Measurements from ENCODE around the gene PAFAH2.

PAFAH2 gene

DNA sequence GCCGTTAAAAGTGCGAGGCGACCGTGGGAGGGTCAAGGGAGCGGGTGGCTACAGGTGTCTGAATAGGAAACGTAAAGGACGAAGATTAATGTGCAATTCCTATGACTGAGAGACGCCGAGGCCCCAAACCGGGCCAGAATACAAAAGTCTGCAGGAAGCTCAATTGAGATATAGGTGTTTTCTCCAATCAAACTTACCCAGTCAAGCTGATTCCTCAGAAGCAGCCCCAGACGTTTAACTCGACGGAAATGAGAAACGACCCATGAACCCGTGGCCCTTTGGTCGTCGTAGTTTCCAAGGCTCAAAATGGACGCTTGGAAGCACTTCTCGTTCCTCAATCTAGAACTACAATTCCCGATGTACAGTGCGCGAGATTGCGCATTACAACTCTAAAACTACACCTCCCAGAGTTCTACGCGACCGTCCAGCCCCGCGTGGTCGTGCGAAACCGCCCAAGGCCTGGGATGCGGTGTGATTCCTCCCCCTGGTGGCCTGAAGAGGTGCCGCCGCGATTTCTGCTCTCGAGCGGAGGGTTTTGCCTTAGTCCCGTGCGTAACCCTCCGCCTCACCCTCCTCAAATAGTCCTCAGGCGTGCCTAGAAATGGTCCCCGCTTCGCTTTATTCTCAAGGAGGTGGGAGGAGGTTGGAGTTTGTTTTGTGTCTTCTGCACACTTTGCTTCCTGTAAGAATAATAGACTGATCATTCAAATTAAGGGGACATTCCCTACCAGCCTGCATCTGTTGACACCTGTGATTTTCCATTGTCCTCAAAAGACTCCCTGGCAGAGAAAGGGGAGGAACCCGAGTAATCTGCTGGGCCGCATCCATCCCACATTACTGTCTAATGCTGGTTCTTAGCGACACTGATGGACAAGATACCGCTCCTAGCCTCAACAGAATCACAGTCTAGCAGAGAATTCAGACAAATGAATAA lies at the start of gene PAFAH2:
TSS of gene PAFAH2 (minus strand) at position 236 of the 934 bp plus-strand sequence. CDS start 7,247 bp downstream, outside the sequence.
- no peak for TF ChIP-seq GATA3 (IDR thresholded peaks at IDR 0.05; ENCODE audit: low read depth, low read length)
- peak; percentile 53; the same call in 1 of the 2 replicates for TF ChIP-seq GATA2 (IDR thresholded peaks at IDR 0.05; ENCODE audit: low read depth, low read length)

DNA sequence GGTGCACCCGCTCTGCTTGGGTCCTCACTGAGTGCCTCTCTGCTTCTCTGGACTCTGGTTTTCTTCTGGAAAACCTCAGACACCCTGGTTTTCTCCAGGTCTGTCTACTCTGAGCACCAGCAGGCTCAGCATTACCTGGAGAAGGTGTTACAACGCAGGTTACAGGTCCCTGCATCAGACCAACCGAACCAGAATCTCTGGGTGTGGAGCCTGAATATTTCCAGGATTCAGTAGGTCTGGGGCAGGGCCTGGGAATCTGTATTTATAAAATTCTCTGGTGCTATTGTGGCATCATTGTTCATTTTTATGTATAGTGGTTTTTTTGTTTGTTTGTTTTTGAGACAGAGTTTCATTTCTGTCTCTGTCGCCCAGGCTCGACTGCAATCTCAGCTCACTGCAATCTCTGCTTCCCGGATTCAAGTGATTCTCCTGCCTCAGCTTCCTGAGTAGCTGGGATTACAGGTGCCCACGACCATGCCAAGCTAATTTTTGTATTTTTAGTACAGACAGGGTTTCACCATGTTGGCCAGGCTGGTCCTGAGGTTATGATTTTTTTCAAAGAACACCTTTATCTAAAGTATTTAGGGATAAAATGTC lies 49.5 kb upstream of the PAFAH2 start:
- TF ChIP-seq GATA3 (IDR thresholded peaks at IDR 0.05; ENCODE audit: low read depth, low read length) (no peak), GATA2 (IDR thresholded peaks at IDR 0.05; ENCODE audit: low read depth, low read length) (no peak)

DNA sequence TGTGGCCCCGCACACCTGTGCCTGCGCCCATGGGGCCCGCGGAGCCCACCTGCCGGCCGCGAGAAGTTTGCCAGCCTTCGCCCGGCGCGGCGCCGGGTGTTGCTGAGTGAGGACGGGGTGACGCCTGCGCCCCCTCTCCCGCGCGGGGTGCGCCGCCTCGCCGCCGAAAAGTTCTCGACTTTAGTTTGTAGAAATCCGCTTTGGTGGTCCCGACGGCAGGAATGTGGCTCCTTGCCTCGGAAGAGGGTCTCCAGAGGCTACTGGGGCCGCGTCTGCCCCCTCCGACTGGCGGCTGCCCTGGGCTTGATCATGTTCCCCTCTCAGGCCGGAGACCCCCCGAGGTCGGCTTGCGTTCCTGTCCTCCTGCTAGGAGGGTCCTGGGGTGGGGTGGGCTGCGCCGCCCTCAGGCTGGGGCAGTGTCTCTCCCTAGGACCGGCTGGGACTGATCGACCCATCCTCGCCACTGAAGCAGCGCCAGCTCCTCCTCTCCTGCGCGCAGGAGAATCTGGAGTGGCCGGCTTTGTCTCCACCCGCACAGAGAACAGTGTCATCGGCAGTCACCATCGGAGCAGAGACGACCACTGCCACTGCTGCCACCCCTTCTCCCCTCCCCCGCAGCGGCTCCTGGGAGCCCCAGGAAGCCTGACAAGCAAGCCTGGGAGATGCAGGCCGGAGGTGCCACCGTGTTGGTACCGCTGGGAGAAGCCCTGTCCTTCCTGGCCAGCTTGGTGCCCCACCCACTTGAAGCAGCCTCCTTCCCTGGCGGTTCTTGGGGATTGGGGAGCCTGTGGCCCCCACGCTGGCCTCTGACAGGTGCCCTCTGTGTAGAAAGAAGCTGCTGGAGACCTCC lies 48.6 kb upstream of the PAFAH2 start:
- TF ChIP-seq GATA3 (IDR thresholded peaks at IDR 0.05; ENCODE audit: low read depth, low read length) (no peak), GATA2 (IDR thresholded peaks at IDR 0.05; ENCODE audit: low read depth, low read length) (no peak)

DNA sequence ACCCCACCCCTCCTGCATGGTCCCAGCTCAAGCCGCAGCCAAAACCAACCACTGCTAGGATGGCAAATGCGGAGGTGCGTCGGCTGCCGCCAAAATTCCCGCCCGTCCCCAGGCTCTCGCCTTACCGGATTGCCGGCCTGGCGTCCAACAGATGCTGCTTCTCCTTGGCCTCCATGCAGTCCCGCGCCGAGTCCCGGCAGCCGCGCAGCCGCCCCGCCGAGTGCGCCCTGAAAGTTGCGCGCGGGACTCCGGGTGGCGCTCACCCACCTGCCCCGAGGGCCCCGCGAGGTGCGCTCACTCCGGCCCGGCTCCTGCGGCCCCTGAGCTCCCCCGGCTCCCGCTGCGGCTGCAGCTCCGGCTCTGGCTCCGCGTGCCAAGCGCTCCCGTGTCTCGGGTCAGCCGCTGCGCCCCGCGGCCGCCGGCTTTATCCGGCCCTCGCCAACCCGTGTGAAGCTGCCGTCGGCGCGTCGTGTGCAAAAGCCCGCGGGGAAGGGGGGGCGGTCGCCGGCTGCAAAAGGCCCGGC lies 47.9 kb upstream of the PAFAH2 start, which contains the start of gene SLC30A2:
TSS of gene SLC30A2 (minus strand) at position 397 of the 524 bp plus-strand sequence. CDS start at position 175, 222 bp downstream.
- TF ChIP-seq GATA3 (IDR thresholded peaks at IDR 0.05; ENCODE audit: low read depth, low read length) (no peak), GATA2 (IDR thresholded peaks at IDR 0.05; ENCODE audit: low read depth, low read length) (no peak)

DNA sequence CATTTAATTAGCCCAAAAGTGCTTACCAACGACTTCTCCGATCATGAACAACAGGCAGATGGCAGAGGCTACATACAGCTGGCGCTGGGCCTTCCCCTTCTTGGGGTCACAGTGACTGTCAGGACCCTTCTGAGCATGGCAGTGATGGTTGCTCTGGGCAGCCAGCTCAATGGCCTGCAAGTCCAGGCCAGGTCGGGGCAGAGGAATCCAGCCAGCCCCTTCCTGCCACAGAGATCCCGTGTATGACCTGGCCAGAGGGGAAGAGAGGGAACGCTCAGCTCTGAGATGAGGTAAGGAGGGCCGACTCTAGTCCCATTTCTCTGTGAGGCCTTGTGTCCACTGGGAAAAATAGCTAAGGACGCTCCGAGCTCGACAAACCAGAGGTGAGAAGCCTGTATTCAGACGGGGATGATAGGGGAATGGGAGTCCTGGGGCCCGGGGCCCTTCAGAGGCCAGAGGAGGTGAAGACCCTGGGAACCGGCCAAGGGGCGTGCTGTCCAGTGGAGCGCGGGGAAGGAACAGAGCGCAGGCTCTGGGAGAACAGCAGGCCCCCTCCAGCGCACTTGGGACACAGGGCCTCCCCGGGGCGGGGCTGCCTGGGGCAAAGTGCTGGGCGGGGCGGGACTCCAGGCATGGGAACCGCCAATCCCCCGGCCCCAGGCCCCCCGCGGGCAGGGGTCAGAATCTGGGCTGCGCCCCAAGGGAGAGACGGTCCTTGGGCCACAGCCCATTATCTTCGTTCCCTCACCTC lies 47.3 kb upstream of the PAFAH2 start:
- TF ChIP-seq GATA2 (IDR thresholded peaks at IDR 0.05; ENCODE audit: low read depth, low read length) (no peak), GATA3 (IDR thresholded peaks at IDR 0.05; ENCODE audit: low read depth, low read length) (no peak)

DNA sequence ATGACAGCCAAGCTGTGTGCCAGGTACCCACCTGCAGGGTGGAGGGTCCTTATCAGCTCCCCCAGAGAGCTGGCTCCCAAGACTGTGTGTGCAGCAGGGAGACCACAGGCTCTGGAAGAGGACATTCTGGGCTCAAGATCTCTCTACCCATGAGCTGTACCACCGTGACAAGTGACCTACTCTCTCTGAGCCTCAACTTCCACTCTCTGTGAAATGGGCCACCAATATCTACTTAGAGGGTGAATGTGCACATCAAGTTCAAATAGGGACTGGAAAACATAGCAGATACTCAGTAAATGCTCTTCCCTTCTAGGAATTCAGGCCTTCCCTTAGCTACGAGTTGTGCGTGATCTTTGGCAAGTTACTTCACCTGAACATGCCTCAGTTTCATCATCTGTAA lies 46.6 kb upstream of the PAFAH2 start:
- TF ChIP-seq GATA2 (IDR thresholded peaks at IDR 0.05; ENCODE audit: low read depth, low read length) (no peak), GATA3 (IDR thresholded peaks at IDR 0.05; ENCODE audit: low read depth, low read length) (no peak)

DNA sequence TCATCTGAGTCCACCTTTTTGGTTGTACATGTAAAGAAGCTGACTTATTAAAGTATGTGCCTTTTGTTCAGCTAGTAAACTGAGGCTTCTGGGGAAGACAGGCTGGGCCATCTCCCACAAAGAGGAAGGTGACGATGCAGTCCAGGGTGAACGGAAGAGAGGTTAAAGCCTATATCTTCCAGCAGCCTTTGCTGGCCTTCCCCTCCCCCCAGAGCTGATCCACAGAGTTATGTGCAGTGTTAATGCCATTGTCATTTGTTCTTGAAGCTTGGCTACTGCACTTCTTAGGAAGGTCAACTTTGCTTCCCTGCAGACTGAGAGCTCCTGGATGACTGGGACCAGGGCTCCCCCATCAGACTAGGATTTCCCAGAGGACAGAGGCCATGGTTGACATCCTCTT lies 45.9 kb upstream of the PAFAH2 start:
- TF ChIP-seq GATA2 (IDR thresholded peaks at IDR 0.05; ENCODE audit: low read depth, low read length) (no peak), GATA3 (IDR thresholded peaks at IDR 0.05; ENCODE audit: low read depth, low read length) (no peak)

DNA sequence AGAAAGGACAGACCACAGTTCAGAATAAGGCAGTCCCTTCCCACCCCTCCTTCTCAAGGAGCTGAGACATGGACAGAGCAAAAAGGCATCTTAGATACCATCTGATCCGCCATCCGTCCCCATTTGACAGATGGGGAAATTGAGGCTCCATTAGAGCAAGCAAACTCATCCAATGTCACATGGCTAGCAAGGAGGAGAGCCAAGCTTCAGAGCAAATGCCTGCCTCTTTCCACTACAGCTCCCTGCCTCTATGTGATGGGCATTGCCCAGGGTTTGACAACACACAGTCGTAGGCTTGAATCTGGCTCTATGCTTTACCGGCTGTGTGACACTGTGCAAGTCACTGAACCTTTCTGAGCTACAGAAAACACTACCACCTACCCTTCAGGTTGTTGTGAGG lies 44.1 kb upstream of the PAFAH2 start:
- TF ChIP-seq GATA3 (IDR thresholded peaks at IDR 0.05; ENCODE audit: low read depth, low read length): no peak
- TF ChIP-seq GATA2 (IDR thresholded peaks at IDR 0.05; ENCODE audit: low read depth, low read length): no peak

DNA sequence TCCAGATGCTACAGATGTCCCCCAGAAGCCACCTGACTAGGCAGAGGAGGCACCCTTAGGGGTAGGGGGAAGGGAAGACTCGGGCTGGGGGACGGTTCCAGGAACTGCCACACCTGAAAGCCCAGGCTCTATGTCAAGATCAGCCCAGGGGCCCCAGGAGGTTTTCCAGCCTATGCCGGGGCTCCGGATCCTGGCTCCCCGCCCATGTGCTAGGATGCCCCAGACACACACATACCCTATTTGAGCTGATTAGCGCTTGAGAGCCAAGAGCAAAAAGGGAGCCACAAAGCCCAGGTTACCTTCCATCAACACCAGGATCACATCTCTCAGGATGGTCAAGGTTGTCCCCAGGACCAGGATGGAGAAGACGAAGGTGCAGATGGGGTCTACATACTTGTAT lies 43.5 kb upstream of the PAFAH2 start:
- no peak for TF ChIP-seq GATA3 (IDR thresholded peaks at IDR 0.05; ENCODE audit: low read depth, low read length)
- TF ChIP-seq GATA2 (IDR thresholded peaks at IDR 0.05; ENCODE audit: low read depth, low read length): no peak

DNA sequence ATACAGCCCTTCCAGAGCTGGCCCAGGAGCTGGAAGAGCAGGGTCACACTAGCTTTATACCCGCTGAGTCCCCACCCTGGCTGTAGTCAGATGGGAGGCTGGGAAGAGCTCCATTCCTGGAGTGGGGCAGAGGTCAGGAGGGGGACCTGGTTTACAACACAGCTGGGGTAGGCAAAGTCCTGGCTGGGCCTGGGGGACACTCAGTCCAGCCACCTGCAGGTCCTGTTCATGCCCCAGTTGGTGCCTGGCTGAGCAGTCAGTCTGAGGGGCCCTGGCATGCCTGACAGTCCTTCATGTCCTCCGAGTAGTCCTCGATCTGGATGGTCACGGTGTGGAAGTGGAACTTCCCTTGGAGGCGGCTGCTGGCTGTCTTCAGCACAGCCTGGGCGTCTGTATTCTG lies 41.0 kb upstream of the PAFAH2 start:
- TF ChIP-seq GATA2 (IDR thresholded peaks at IDR 0.05; ENCODE audit: low read depth, low read length) (no peak), GATA3 (IDR thresholded peaks at IDR 0.05; ENCODE audit: low read depth, low read length) (no peak)

DNA sequence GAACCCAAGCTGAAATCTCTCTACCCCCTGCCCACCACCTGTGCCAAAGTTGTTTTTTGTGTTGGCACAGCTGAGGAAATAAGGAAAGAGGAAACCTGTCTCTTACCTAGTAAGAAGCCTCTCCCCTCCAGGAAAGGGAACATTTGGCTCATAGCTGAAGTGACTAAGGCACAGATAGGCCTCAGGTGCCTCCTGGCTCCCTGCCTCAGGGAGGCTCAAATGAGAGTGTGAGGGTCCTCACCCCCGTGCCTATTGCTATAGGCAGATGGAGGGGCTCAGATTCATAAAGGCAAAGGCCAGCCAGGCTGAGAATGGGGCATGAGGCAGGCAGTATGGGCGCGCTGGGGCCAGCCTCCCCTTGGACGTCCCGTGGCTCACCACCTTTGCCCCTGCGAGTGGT lies 40.6 kb upstream of the PAFAH2 start:
- TF ChIP-seq GATA2 (IDR thresholded peaks at IDR 0.05; ENCODE audit: low read depth, low read length) (no peak), GATA3 (IDR thresholded peaks at IDR 0.05; ENCODE audit: low read depth, low read length) (no peak)

DNA sequence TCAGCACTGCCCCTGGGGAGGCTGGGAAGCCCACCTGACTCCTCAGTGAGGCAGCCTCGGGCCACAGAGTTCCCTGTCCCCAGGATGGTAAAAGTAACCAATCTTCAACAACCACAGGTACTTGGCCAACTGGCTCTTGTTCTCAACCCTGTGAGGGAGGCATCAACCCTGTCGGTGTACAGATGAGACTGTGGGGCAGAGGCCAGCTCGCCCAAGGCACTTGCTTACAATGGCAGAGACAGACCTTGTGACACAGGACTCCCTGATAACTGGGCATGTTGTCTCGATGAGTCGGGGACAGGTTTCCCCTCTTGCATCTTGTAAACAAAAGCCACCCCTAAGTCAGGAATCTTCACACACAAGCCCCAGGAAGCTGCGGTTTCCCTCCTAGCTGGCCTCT lies 40.0 kb upstream of the PAFAH2 start:
- TF ChIP-seq GATA2 (IDR thresholded peaks at IDR 0.05; ENCODE audit: low read depth, low read length): no peak
- no peak for TF ChIP-seq GATA3 (IDR thresholded peaks at IDR 0.05; ENCODE audit: low read depth, low read length)

DNA sequence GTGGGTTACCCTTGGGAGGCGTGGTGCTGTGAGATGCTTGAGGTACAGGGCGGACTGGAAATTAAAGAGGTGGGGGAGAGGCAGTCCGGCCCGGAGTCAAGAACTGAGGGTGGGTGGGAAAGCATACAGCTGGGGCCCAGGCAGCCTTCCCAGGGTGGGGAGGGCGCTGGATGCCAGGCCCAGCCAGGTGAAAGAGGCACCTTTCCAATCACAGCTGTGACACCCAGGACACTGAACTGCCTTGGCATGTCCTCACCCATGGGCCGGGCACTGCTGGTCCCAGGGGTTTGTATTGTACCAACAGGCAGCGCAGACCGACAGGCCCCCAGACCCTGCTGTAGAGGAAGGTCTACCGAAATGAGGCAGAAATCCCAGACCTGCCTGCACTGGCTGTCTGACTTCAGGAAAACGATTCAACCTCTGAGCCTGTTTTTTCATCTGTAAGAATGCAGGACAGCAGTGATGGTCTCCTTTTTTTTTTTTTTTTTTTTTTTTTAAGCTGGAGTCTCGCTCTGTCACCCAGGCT lies 39.0 kb upstream of the PAFAH2 start:
- TF ChIP-seq GATA3 (IDR thresholded peaks at IDR 0.05; ENCODE audit: low read depth, low read length): no peak
- TF ChIP-seq GATA2 (IDR thresholded peaks at IDR 0.05; ENCODE audit: low read depth, low read length): no peak

Data from SH-SY5Y (cell line).